Neural crest cell (in vitro differentiated cells): ENCODE data around the gene ZNF385A. TPM values are rescaled to one million over a fixed set of nuclear protein-coding genes. Genes with fewer than 3 reads are reported as not detected.

Experiments
- DNase-seq: peaks from one replicate; pipeline ENCODE4 v3.0.0; 2021; ENCODE audit warnings: low read depth, mixed read lengths, low spot score
- H3K27ac Mint-ChIP-seq: one replicate; pipeline ENCODE4 v1.8.0; 2021; ENCODE audit warnings: mild to moderate bottlenecking, mixed read lengths; ENCODE audit not compliant: unreplicated experiment
- H3K27me3 Mint-ChIP-seq: 2 replicates; pipeline ENCODE4 v1.8.0; 2021; ENCODE audit warnings: low read depth, mild to moderate bottlenecking, mixed read lengths
- H3K36me3 Mint-ChIP-seq: 2 replicates; pipeline ENCODE4 v1.8.0; 2021; ENCODE audit warnings: low read depth, mild to moderate bottlenecking, mixed read lengths
- H3K4me1 Mint-ChIP-seq: 2 replicates; pipeline ENCODE4 v1.8.0; 2021; ENCODE audit warnings: mixed read lengths
- H3K4me3 Mint-ChIP-seq: one replicate; pipeline ENCODE4 v1.8.0; 2021; ENCODE audit warnings: mild to moderate bottlenecking, mixed read lengths
- H3K9me3 Mint-ChIP-seq: 2 replicates; pipeline ENCODE4 v1.8.0; 2021; ENCODE audit warnings: mixed read lengths
- total RNA-seq: library from RNA; stranded (reverse); gene quantifications from 2 replicates; pipeline ENCODE4 v1.2.1, GENCODE V29; 2021
- TF ChIP-seq, protein P1 (sequence below): fragments of 200-600 bp; sonication (generic); conservative IDR thresholded peaks from 2 replicates; pipeline ENCODE4 v1.5.0; 2021; ENCODE audit warnings: antibody characterized with exemption, mild to moderate bottlenecking

Gene ZNF385A
- total RNA-seq, 1 donor from 2014 or later = 20.3 TPM

DNA sequence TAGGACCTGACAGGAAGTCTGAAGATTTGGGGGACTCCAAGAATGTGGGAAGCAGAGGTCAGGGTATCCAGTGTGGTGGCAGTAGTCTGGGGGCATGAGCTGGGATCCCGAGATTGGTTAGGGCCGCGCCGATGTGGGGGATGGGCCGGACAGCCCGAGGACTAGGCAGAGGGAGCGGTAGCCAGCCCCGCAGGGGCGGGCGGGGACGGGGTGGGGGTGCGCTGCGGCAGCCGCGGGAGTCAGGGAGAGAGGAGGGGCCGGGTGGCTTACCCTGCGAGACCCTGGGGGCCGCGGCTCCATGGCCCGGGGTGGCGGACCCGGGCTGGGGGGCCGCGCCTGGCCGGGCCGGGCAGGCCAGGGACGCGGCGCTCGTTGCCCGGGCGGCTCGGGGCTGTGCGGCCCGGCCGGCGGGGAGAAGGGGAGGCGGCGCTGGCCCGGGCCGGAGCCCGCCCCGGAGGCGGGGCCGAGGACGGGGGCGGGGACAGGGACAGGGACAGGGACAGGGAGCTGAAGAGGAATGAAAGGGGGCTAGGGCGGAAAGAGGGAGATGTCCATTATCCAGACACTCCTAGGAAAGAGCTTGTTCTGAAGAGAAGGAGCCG lies 5.6 kb downstream of the ZNF385A start:
- peaks cover 15% of the 10 kb centered on the region for H3K4me1 Mint-ChIP-seq
- TF ChIP-seq, protein P1, sequence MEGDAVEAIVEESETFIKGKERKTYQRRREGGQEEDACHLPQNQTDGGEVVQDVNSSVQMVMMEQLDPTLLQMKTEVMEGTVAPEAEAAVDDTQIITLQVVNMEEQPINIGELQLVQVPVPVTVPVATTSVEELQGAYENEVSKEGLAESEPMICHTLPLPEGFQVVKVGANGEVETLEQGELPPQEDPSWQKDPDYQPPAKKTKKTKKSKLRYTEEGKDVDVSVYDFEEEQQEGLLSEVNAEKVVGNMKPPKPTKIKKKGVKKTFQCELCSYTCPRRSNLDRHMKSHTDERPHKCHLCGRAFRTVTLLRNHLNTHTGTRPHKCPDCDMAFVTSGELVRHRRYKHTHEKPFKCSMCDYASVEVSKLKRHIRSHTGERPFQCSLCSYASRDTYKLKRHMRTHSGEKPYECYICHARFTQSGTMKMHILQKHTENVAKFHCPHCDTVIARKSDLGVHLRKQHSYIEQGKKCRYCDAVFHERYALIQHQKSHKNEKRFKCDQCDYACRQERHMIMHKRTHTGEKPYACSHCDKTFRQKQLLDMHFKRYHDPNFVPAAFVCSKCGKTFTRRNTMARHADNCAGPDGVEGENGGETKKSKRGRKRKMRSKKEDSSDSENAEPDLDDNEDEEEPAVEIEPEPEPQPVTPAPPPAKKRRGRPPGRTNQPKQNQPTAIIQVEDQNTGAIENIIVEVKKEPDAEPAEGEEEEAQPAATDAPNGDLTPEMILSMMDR = no peak
- H3K9me3 Mint-ChIP-seq = no peaks in the 10 kb centered on the region
- peak overlapping the region; percentile 91 for H3K4me3 Mint-ChIP-seq
- peak; percentile 71 for DNase-seq
- peak overlapping the region; percentile 87 for H3K27ac Mint-ChIP-seq
- H3K36me3 Mint-ChIP-seq = no peaks in the 10 kb centered on the region
- H3K27me3 Mint-ChIP-seq = no peaks in the 10 kb centered on the region

DNA sequence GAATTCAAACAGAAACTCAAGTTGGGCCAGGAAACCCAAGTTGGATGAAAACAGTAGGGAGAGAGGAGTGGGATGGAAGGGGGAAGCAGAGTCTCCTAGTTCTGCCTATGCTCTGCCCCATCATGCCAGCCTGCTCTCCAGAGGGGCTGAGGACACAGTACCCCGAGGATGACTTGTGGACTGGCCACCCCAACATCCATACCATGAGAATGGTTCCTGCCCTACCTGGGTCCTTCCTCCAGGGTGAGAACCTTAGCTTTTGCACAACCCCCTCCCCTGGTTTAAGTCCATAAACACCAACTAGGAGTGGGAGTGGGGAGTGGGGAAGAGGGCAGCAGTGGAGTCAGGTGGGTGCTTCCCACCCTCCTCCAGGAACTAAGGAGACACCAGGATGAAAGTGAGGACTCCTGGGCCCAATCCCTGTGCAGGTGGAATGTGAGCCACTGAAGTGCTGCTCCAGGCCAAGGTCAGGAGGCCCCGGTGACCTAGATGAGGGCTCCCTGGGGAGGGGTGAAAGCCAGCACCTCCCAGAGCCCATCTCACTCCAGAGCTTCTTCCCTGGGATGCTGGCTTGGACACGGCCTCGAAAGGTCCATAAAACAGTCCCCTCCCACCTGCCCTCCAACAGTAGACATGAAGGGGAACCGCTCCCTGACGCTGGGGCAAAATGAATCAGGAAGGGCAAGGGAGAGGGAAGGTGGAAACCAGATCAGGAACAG lies 6.6 kb downstream of the ZNF385A start:
- Mint-ChIP-seq H3K4me1 (peaks cover 19% of the 10 kb centered on the region), H3K27ac (no peak overlapping the region), H3K9me3 (no peaks in the 10 kb centered on the region), H3K36me3 (no peaks in the 10 kb centered on the region), H3K4me3 (peak overlapping the region; percentile 87), H3K27me3 (no peaks in the 10 kb centered on the region)
- TF ChIP-seq, protein P1 = no peak
- no peak for DNase-seq

DNA sequence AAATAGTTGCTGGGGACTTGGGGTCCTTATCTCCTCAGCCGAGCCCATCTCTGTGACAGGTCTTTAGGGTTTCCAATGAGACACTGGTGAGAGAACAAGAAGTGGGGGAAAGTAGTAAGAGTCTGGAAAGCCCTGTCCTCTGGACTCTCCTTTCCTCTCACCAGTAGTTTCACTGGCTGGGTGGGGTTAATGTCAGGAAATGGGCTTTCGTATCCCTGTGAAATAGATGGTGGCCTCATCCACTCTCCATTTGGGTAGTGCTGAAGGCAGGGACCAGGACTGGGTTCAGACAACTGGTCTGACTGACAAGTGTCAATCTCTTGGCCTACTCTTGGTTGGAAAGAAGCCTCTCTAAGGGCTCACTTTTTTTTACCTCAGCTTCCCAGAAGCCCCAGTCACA lies 7.5 kb downstream of the ZNF385A start:
- Mint-ChIP-seq H3K27ac (no peak overlapping the region), H3K36me3 (no peaks in the 10 kb centered on the region), H3K27me3 (no peaks in the 10 kb centered on the region), H3K4me1 (peaks cover 21% of the 10 kb centered on the region), H3K4me3 (peak overlapping the region; percentile 70), H3K9me3 (no peaks in the 10 kb centered on the region)
- TF ChIP-seq, protein P1 = no peak
- DNase-seq = no peak

DNA sequence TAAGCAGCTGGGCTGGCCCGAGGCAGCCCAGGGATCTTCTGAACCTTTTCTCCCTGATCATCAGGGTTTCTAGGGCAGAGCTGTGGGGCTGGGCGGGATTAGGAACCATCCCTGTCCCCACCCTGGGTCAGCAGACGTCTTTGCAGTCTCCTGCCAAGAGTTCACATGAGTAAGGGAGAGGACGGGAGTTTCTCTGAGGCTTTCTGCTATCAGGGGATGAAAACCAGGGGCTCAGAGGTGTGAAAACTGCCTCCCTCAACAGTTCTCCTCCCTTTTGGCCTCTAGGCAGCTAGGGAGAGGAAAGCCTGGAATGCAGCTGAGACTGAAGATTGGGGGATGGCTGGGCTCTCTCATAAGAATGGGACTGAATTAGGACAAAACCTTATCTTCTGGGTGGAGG lies 7.9 kb downstream of the ZNF385A start:
- Mint-ChIP-seq H3K36me3 (no peaks in the 10 kb centered on the region), H3K27me3 (no peaks in the 10 kb centered on the region), H3K27ac (no peak overlapping the region), H3K4me3 (peak overlapping the region; percentile 70), H3K9me3 (no peaks in the 10 kb centered on the region), H3K4me1 (peaks cover 23% of the 10 kb centered on the region)
- DNase-seq = no peak
- TF ChIP-seq, protein P1 = no peak

DNA sequence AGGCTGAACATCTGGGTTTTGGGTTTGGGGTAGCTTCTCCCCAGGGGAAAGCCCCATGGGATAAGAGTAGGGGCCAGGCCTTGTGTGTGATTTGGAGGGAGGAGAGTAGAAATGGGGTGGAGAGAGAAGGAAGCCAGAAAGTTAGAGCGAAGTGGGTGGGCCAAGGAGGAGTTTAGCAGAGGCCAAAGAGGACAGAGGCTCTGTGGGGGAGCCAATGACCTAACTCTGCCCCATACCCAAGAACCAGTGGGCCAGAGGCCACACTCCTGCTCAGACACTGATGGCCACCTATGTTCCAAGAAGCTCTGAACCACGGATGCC lies 9.3 kb downstream of the ZNF385A start:
- no peaks in the 10 kb centered on the region for H3K9me3 Mint-ChIP-seq
- no peaks in the 10 kb centered on the region for H3K36me3 Mint-ChIP-seq
- no peaks in the 10 kb centered on the region for H3K27me3 Mint-ChIP-seq
- no peak for DNase-seq
- TF ChIP-seq, protein P1 = no peak
- peak overlapping the region; percentile 43 for H3K27ac Mint-ChIP-seq
- peaks cover 28% of the 10 kb centered on the region for H3K4me1 Mint-ChIP-seq
- no peak overlapping the region for H3K4me3 Mint-ChIP-seq
